ENCODE data around the gene PPBP. TPM values are rescaled to one million over a fixed set of nuclear protein-coding genes. Genes with fewer than 3 reads are reported as not detected.
"Not testable (repeated sequence)": the region's sequence is repeated elsewhere in the genome, so short reads cannot be mapped to it uniquely, and the experiment has no call there.

The PPBP gene
- total RNA-seq, 1 donor from 2014 or later = not detected

DNA sequence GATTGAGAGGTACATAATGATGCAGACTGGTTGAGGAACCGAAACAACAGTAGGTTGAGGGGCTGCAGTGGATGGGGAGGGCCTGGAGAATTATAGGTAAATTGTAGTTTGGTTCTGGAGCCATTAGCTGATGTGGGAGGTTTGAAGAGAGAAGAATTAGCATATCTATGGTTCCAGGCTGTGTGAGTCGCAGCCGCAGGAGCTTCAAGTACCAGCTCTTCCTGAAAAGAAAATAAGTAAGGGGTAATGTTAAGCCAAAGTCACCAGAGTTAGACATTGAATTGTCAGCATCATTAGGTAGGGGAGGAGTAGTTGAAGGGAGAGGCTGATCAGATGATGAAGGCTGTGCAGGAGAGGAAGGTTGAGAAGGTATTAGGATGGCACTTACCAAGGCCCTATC is 35.6 kb downstream of the PPBP start:
- no peak overlapping the region for H3K4me3 Mint-ChIP-seq (ENCODE audit: unreplicated experiment)
- TF ChIP-seq, protein P1, sequence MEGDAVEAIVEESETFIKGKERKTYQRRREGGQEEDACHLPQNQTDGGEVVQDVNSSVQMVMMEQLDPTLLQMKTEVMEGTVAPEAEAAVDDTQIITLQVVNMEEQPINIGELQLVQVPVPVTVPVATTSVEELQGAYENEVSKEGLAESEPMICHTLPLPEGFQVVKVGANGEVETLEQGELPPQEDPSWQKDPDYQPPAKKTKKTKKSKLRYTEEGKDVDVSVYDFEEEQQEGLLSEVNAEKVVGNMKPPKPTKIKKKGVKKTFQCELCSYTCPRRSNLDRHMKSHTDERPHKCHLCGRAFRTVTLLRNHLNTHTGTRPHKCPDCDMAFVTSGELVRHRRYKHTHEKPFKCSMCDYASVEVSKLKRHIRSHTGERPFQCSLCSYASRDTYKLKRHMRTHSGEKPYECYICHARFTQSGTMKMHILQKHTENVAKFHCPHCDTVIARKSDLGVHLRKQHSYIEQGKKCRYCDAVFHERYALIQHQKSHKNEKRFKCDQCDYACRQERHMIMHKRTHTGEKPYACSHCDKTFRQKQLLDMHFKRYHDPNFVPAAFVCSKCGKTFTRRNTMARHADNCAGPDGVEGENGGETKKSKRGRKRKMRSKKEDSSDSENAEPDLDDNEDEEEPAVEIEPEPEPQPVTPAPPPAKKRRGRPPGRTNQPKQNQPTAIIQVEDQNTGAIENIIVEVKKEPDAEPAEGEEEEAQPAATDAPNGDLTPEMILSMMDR (IDR thresholded peaks at IDR 0.05; ENCODE audit: partially characterized antibody, unreplicated experiment) = no peak
- no peak overlapping the region for H3K27ac Mint-ChIP-seq (ENCODE audit: unreplicated experiment)
- DNase-seq = no peak
- peaks cover 10% of the 10 kb centered on the region for H3K4me1 Mint-ChIP-seq (ENCODE audit: low read depth, unreplicated experiment)
- no peaks in the 10 kb centered on the region for H3K36me3 Mint-ChIP-seq (ENCODE audit: unreplicated experiment)
- peaks cover 2% of the 10 kb centered on the region for H3K27me3 Mint-ChIP-seq (ENCODE audit: unreplicated experiment)
- H3K9me3 Mint-ChIP-seq (ENCODE audit: unreplicated experiment) = peaks cover 3% of the 10 kb centered on the region

DNA sequence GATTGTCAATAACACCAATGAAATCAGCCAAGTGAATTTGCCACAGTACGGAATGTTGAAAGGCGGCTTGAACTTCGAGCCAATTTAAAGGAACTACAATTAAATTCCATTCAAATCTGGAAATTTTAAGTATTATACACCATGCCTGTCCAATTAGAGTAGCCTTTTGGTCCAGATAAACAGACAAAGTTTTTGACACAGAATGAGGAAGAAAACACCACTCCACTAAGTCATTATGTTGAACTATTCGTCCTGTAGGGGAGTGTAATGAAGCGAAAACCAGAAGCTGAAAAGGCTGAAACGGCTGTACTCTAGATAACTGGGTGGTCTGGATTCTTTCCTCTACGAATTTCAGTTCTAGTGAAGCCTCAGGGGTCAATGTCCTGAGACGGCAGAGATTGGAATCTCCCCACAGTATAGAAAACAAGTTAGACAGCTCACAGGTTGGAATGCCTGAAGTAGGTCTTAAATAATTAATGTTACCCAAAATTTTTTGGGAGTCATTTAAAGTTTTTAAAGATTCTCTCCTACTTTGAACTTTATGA is 37.5 kb downstream of the PPBP start:
- not testable (repeated sequence) for H3K36me3 Mint-ChIP-seq (ENCODE audit: unreplicated experiment); DNase-seq; H3K27ac Mint-ChIP-seq (ENCODE audit: unreplicated experiment); H3K9me3 Mint-ChIP-seq (ENCODE audit: unreplicated experiment); H3K27me3 Mint-ChIP-seq (ENCODE audit: unreplicated experiment); H3K4me3 Mint-ChIP-seq (ENCODE audit: unreplicated experiment)
- peaks cover 11% of the 10 kb centered on the region for H3K4me1 Mint-ChIP-seq (ENCODE audit: low read depth, unreplicated experiment)

DNA sequence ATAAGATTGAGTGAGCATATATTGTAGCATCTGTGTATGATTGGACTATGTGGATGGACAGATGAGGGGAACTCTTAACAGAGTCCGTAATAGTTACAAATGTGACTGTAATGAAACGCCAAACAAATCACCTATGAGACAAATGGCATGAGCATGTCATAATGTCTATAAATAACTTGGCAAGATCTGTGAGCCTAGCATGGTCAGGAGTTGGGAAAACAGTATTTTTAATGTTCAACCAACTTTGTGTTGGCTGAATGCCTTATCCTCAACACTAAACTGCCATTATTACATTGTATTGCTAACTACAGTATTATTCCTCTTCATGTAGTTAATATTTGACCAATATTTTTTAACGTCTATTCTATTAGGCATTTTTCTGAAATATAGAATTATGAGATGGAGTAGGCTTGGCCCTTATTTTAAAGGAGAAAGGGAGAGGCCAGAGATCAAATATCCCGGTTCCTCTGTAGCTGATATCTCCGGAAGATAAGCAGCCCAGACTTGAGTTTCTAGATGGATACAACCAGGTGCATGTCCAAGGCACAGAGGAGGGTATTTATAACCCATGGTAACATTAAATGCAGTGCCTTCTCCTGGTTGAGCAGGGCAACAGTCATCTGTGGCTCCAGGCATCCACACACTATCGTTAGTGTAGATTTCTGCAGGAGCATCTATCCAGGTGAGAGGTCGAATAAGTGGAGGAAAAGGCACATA is 38.8 kb downstream of the PPBP start:
- Mint-ChIP-seq H3K27ac (ENCODE audit: unreplicated experiment) (no peak overlapping the region), H3K4me1 (ENCODE audit: low read depth, unreplicated experiment) (peaks cover 21% of the 10 kb centered on the region), H3K9me3 (ENCODE audit: unreplicated experiment) (peaks cover 3% of the 10 kb centered on the region), H3K27me3 (ENCODE audit: unreplicated experiment) (peaks cover 2% of the 10 kb centered on the region), H3K4me3 (ENCODE audit: unreplicated experiment) (no peak overlapping the region), H3K36me3 (ENCODE audit: unreplicated experiment) (no peaks in the 10 kb centered on the region)
- DNase-seq = no peak
- TF ChIP-seq, protein P1 (IDR thresholded peaks at IDR 0.05; ENCODE audit: partially characterized antibody, unreplicated experiment) = no peak

DNA sequence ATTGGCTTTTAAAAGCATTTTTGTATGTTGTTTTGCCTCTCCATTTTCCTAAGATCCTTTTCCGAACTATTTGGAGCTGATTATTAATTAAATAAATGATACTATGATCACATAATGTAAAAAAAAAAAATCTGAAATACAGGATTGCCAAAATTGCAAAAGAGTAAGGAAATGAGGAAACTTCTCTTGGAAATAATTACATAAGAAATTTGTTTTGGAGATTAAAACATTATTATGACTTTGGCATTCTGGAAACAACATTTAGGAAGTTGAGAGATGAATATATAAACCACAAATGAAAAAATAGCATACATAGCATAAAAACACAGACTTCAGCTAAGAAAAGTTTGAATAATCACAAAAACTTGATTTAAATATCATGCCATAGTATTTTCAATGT is 39.7 kb downstream of the PPBP start:
- no peak overlapping the region for H3K4me3 Mint-ChIP-seq (ENCODE audit: unreplicated experiment)
- TF ChIP-seq, protein P1 (IDR thresholded peaks at IDR 0.05; ENCODE audit: partially characterized antibody, unreplicated experiment) = no peak
- peaks cover 3% of the 10 kb centered on the region for H3K9me3 Mint-ChIP-seq (ENCODE audit: unreplicated experiment)
- H3K36me3 Mint-ChIP-seq (ENCODE audit: unreplicated experiment) = no peaks in the 10 kb centered on the region
- DNase-seq = no peak
- no peak overlapping the region for H3K27ac Mint-ChIP-seq (ENCODE audit: unreplicated experiment)
- H3K4me1 Mint-ChIP-seq (ENCODE audit: low read depth, unreplicated experiment) = peaks cover 21% of the 10 kb centered on the region
- peaks cover 4% of the 10 kb centered on the region for H3K27me3 Mint-ChIP-seq (ENCODE audit: unreplicated experiment)

DNA sequence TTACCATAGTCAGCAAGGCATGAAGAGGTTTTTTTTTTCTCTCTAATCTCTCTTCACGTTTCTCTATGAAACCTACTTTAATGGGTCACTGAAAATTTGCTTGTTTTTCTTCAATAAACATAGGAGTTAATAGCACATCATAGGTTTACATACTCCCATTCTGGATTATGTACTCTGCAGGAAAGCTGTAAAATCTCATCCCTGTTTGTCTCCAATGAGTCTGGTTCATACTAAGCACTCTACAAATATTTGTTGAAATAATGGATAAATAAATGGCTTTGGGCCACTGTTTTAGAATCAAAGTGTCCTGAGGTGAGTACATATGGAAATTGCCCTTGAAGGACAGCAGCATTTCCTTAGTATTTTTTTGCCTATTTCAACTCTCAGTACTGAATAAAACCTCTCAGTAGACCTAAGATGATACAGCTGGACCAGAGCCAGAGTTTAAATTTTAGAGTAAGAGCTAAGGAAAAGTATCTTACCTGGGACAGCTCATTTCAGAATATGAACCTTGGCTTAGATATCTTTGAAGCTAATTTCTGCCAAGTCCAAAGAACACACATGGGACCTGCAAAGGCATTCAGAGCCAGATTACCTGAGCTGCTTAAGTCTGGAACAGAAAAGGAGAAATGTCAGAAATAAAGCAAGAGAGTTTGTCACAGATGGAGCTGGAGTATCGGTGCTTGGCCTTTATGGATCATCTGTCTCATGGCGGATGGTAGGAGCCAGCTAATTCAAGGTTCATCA is 40.6 kb downstream of the PPBP start:
- H3K27me3 Mint-ChIP-seq (ENCODE audit: unreplicated experiment) = peaks cover 4% of the 10 kb centered on the region
- H3K9me3 Mint-ChIP-seq (ENCODE audit: unreplicated experiment) = peaks cover 2% of the 10 kb centered on the region
- no peak overlapping the region for H3K4me3 Mint-ChIP-seq (ENCODE audit: unreplicated experiment)
- TF ChIP-seq, protein P1 (IDR thresholded peaks at IDR 0.05; ENCODE audit: partially characterized antibody, unreplicated experiment) = no peak
- peaks cover 19% of the 10 kb centered on the region for H3K4me1 Mint-ChIP-seq (ENCODE audit: low read depth, unreplicated experiment)
- no peak overlapping the region for H3K27ac Mint-ChIP-seq (ENCODE audit: unreplicated experiment)
- no peaks in the 10 kb centered on the region for H3K36me3 Mint-ChIP-seq (ENCODE audit: unreplicated experiment)
- DNase-seq = no peak
